T-helper 17 cell (primary cell): ENCODE data around the gene NPW. TPM values are rescaled to one million over a fixed set of nuclear protein-coding genes. Genes with fewer than 3 reads are reported as not detected.

Experiments used
- ATAC-seq: fragments of 150-1000 bp; cut with Tn5 transposase; 2 replicates; pipeline ENCODE4 v1.10.0; 2021; ENCODE audit warnings: mild to moderate bottlenecking, moderate library complexity
- DNase-seq, 3 donors: peaks; one replicate each; pipeline versions ENCODE4 v3.0.0 to v3.0.0-alpha.2; 2020 to 2021
- H3K9me3 ChIP-seq: one replicate; pipeline ENCODE4 v1.7.0; 2013; ENCODE audit warnings: low read length, mild to moderate bottlenecking; ENCODE audit not compliant: control insufficient read depth, poor library complexity, severe bottlenecking
- H3K27ac Mint-ChIP-seq: one replicate; pipeline ENCODE4 v1.8.0; 2022; ENCODE audit warnings: mild to moderate bottlenecking, moderate library complexity, mixed read lengths
- H3K27me3 Mint-ChIP-seq: one replicate; pipeline ENCODE4 v1.8.0; 2022; ENCODE audit warnings: mixed read lengths
- H3K36me3 Mint-ChIP-seq: one replicate; pipeline ENCODE4 v1.8.0; 2022; ENCODE audit warnings: low read depth, mixed read lengths
- H3K4me1 Mint-ChIP-seq: one replicate; pipeline ENCODE4 v1.8.0; 2022; ENCODE audit warnings: mild to moderate bottlenecking, mixed read lengths
- H3K4me3 Mint-ChIP-seq: one replicate; pipeline ENCODE4 v1.8.0; 2022; ENCODE audit warnings: mild to moderate bottlenecking, moderate library complexity, mixed read lengths
- total RNA-seq, 4 donors: library from RNA in 2 of 4; stranded (reverse) in 2 of 4; gene quantifications; one replicate each; pipeline ENCODE4 v1.2.3 and lab custom pipeline; 2022 to 2026

Gene NPW
- total RNA-seq, 2 donors from 2014 or later, result 2.0 TPM; not detected in 1

DNA sequence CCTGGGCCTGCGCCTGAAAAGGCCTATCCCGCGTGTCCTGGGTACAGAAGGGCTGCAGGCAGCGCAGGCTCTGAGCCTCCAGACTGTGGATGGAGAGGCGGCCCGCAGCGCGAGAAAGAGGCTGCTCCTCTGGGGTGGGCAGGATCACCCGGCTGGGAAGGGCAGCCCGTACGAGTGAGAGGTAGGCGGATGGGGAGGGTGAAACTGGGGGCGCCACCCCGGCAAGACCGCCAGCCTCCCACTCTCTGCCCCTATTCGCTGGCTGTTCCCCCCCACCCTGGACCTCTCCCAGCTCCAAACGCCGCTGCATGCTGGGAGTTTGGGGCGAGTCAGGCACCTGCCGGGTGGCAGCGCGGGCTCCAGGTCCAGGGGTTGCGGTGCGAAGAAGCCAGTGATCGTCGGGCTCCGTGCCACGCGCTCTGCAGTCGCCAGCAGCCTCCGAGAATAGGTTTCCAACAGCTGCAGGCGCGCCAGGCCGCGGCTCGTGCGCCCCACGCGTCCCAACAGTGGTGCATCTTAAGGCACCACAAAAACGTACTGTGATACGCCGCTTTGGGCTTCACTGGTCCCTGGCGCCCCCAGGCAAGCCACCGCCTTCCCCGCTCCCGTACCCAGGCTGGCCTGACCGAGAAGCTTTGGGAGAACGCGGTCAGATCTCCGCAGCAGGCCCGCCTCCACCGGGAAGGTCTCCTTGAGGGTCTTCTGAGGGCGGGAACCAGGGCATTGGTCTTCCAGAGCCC, 39.4 kb upstream of the NPW start:
- H3K27ac Mint-ChIP-seq, result no peak overlapping the region
- peaks cover 7% of the 10 kb centered on the region for H3K4me1 Mint-ChIP-seq
- H3K4me3 Mint-ChIP-seq, result no peak overlapping the region
- H3K36me3 Mint-ChIP-seq, result peaks cover 5% of the 10 kb centered on the region
- DNase-seq (no peak), ATAC-seq (no peak)
- H3K27me3 Mint-ChIP-seq, result peaks cover 18% of the 10 kb centered on the region
- H3K9me3 ChIP-seq, result no peaks in the 10 kb centered on the region

DNA sequence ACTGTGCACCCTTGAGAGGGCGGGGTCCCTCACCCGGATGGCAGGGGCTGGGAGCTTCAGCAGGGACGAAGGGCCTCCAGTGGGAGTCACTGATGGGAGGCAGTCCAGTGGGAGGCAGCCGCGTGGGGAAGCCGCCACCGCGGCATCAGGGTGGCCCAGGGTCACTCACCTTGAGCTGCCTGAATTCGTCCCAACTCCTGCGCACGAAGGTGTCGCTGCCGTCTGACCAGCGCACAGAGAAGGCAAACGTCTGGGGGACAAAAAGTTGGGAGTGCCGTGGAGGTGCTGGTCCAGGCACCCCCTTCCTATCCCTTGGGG, 38.9 kb upstream of the NPW start:
- H3K36me3 Mint-ChIP-seq, result peaks cover 5% of the 10 kb centered on the region
- ATAC-seq (no peak), DNase-seq (no peak)
- H3K9me3 ChIP-seq, result no peaks in the 10 kb centered on the region
- no peak overlapping the region for H3K27ac Mint-ChIP-seq
- peaks cover 7% of the 10 kb centered on the region for H3K4me1 Mint-ChIP-seq
- H3K27me3 Mint-ChIP-seq, result peaks cover 18% of the 10 kb centered on the region
- H3K4me3 Mint-ChIP-seq, result no peak overlapping the region

DNA sequence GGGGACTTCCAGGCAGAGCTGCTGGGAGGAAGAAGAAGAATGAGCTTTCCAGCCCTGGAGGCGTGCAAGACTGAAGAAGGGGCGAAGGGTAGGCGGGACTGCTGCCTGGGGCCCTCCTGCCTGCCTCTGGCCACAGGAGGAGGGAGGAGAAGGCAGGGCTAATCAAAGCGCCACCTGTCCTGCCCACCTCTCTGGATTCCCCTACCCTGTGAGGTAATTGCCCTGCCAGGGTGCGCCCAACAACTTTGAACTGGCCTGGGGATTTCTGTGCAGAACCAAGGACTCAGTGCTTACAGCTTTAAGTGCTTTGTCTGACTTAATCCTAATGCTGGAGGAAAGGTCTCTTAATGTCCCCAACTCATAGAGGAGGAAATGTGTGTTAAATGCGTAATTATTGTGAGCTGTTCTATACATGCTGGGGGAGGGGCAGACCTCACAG, 38.2 kb upstream of the NPW start, which contains the start of gene NOXO1:
NOXO1 (minus strand) TSS at position 72 of the 439 bp plus-strand sequence. CDS start 290 bp downstream, outside the sequence.
- no peak within 1 kb of the TSS for H3K27ac Mint-ChIP-seq

DNA sequence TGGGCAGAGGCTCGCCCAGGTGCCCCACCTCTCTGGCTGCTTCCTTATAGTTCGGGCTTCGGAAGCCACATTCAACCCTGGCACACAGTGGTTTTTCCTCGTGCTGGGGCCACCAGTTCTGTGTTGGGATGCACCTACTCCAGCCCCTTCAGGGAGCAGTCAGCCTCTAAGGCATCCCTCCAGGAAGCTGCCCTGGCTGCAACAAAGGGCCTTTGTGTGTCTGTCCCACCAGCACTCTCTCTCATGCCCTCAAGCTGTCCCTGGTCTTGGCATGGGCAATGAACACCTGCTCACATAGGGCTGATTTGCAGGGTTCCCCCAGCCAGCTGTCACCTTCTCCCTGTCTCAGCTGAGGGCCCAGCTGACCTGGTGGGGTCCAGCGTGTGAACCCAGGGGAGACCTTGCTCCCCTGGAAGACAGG, 37.6 kb upstream of the NPW start:
- H3K36me3 Mint-ChIP-seq, result no peaks in the 10 kb centered on the region

More for the DNA sequence above, 38.2 kb upstream of the NPW start, which contains the start of gene NOXO1:
- peak; percentile 21 for ATAC-seq
- Mint-ChIP-seq H3K4me3 (no peak within 1 kb of the TSS), H3K36me3 (no peaks in the 10 kb centered on the region), H3K27me3 (peaks cover 18% of the 10 kb centered on the region), H3K4me1 (peaks cover 7% of the 10 kb centered on the region)
- no peaks in the 10 kb centered on the region for H3K9me3 ChIP-seq
- no peak for DNase-seq

GRCh38 chr16:1982991-1983543, 36.5 kb upstream of the NPW start:
- H3K36me3 Mint-ChIP-seq, result no peaks in the 10 kb centered on the region
- no peak for ATAC-seq
- DNase-seq, result no peak
- H3K4me1 Mint-ChIP-seq, result peaks cover 12% of the 10 kb centered on the region
- peak overlapping the region; percentile 87 for H3K4me3 Mint-ChIP-seq
- no peaks in the 10 kb centered on the region for H3K9me3 ChIP-seq
- H3K27me3 Mint-ChIP-seq, result peaks cover 18% of the 10 kb centered on the region
- H3K27ac Mint-ChIP-seq, result no peak overlapping the region

More for the DNA sequence above, 37.6 kb upstream of the NPW start:
- ATAC-seq (no peak), DNase-seq (no peak)
- peaks cover 12% of the 10 kb centered on the region for H3K4me1 Mint-ChIP-seq
- peaks cover 18% of the 10 kb centered on the region for H3K27me3 Mint-ChIP-seq
- H3K27ac Mint-ChIP-seq, result no peak overlapping the region
- no peaks in the 10 kb centered on the region for H3K9me3 ChIP-seq
- no peak overlapping the region for H3K4me3 Mint-ChIP-seq

DNA sequence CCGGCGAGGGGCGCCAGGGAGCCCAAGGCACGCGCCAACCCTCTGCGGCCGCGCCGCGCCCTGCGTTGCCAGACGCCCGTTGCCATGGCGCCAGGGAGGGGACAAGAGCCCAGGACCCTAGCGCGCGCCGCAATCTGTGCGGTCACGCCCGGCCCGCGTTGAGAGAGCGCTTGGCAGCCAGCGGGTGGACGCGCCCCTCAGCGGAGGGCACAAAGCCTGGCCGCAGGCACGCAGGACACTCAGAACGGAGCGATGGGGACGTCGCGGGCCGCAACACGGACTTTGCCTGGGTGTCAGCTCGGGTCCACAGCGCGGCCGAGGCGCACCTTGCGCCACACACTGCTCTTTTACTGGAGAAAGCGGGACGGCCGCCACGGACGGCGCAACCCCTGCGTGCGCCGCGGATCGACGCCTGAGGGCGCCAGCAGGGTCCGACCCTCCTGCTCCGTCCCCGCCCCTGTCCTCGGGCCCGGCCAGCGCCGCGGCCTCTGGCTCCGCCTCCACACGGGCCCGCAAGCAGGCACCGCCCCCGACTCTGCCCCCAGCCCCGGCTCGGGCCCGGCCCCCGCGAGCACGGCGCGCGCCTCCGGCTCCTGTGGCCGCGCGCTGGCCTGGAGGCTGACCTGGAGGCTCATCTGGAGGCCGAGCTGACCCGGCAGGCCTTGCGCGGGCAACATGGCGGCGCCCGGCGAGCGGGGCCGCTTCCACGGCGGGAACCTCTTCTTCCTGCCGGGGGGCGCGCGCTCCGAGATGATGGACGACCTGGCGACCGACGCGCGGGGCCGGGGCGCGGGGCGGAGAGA, 35.8 kb upstream of the NPW start, which contains the start of gene GFER:
GFER (plus strand) TSS at position 650 of the 803 bp plus-strand sequence; CDS start at position 676, 26 bp downstream.
- Mint-ChIP-seq H3K27me3 (peaks cover 20% of the 10 kb centered on the region), H3K4me1 (peaks cover 12% of the 10 kb centered on the region), H3K27ac (peak within 1 kb of the TSS; percentile 41), H3K4me3 (peak within 1 kb of the TSS; percentile 87), H3K36me3 (no peaks in the 10 kb centered on the region)
- H3K9me3 ChIP-seq, result no peaks in the 10 kb centered on the region
- ATAC-seq (peak; percentile 69), DNase-seq (peak; percentile 39 to 55 (median 51))

DNA sequence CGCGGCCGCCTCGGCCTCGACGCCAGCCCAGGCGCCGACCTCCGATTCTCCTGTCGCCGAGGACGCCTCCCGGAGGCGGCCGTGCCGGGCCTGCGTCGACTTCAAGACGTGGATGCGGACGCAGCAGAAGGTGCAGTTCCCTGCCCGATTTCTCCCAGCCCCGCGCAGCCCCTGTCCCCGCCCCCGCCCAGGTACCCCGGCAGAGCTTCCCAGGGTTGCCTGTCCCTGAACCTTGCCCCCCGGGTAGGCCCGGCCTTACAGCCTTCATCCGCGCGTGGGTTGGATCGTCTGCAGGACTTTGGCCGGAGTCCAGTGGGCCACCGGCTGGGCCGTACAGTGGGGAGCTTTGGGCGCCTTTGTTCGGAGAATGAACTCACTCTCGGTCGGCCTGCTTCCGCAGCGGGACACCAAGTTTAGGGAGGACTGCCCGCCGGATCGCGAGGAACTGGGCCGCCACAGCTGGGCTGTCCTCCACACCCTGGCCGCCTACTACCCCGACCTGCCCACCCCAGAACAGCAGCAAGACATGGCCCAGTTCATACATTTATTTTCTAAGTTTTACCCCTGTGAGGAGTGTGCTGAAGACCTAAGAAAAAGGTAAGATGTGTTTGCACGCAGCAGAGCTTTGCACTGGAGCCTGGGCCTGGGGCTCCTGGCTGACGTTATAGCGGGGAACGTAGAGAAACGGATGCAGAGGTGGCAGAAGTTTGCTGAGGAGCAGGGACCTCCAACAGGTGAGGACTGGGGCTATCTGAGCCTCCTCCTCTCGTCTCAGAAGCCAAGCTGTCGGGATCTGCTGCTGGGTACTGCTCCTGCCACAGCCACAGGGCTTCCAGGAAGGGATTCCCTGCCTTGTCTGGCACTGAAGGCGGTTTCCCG, 35.0 kb upstream of the NPW start:
- ATAC-seq, result peak; percentile 47

DNA sequence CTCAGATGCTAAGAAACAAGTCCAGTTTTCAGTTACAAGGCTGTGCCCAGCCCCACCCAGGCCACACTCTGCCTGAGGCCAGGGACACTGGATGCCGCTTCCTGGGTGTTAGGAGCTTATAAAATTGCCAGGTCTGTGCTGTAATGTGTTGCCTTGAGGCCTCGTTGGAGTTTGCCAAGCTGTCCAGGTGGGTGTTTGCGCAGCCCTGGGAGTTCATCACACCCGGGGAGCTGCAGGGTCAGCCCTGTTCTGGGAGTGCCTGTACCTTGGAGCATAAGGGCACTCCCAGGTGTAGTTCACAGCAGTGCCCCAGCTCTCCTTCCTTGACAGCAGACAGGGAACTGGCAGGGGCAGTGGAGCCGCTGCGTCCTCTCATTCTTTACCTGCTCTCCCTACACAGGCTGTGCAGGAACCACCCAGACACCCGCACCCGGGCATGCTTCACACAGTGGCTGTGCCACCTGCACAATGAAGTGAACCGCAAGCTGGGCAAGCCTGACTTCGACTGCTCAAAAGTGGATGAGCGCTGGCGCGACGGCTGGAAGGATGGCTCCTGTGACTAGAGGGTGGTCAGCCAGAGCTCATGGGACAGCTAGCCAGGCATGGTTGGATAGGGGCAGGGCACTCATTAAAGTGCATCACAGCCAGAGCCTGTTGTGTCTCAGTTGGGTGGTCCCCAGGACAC, 34.0 kb upstream of the NPW start:
- no peak overlapping the region for H3K27ac Mint-ChIP-seq
- H3K9me3 ChIP-seq, result no peaks in the 10 kb centered on the region
- no peak for DNase-seq
- H3K4me3 Mint-ChIP-seq, result peak overlapping the region; percentile 87
- H3K36me3 Mint-ChIP-seq, result no peaks in the 10 kb centered on the region
- H3K4me1 Mint-ChIP-seq, result peaks cover 14% of the 10 kb centered on the region
- H3K27me3 Mint-ChIP-seq, result peaks cover 21% of the 10 kb centered on the region
- no peak for ATAC-seq

More for the DNA sequence above, 35.0 kb upstream of the NPW start:
- Mint-ChIP-seq H3K27ac (peak overlapping the region; percentile 41), H3K4me1 (peaks cover 14% of the 10 kb centered on the region), H3K27me3 (peaks cover 23% of the 10 kb centered on the region), H3K4me3 (peak overlapping the region; percentile 87), H3K36me3 (no peaks in the 10 kb centered on the region)
- H3K9me3 ChIP-seq, result no peaks in the 10 kb centered on the region
- no peak for DNase-seq

- Mint-ChIP-seq H3K27me3 (peaks cover 9% of the 10 kb centered on the region), H3K4me3 (no peak overlapping the region)
These were observed 32.4 kb upstream of the NPW start for GRCh38 chr16:1987198-1987597.

GRCh38 chr16:1989209-1990100, 30.1 kb upstream of the NPW start, which contains the start of gene SYNGR3:
Gene SYNGR3 (plus strand): TSS chr16:1989970. CDS start chr16:1990103, 133 bp downstream.
- H3K27ac Mint-ChIP-seq, result peak within 1 kb of the TSS; percentile 65
- peaks cover 12% of the 10 kb centered on the region for H3K4me1 Mint-ChIP-seq
- ATAC-seq (no peak), DNase-seq (no peak)
- no peaks in the 10 kb centered on the region for H3K36me3 Mint-ChIP-seq
- no peaks in the 10 kb centered on the region for H3K9me3 ChIP-seq
- H3K4me3 Mint-ChIP-seq, result peak within 1 kb of the TSS; percentile 79
- H3K27me3 Mint-ChIP-seq, result peaks cover 5% of the 10 kb centered on the region

More at GRCh38 chr16:1987198-1987597, 32.4 kb upstream of the NPW start:
- DNase-seq, result no peak
- Mint-ChIP-seq H3K4me1 (peaks cover 16% of the 10 kb centered on the region), H3K27ac (no peak overlapping the region), H3K36me3 (no peaks in the 10 kb centered on the region)
- no peaks in the 10 kb centered on the region for H3K9me3 ChIP-seq
- no peak for ATAC-seq

- no peaks in the 10 kb centered on the region for H3K9me3 ChIP-seq
- Mint-ChIP-seq H3K27ac (no peak overlapping the region), H3K4me1 (peaks cover 9% of the 10 kb centered on the region), H3K27me3 (peaks cover 5% of the 10 kb centered on the region), H3K4me3 (no peak overlapping the region), H3K36me3 (no peaks in the 10 kb centered on the region)
- DNase-seq (no peak), ATAC-seq (no peak)
These were observed 29.6 kb upstream of the NPW start for GRCh38 chr16:1990101-1990350.
